GM12878 (cell line): ENCODE data around the gene RMP24.

Source experiments
- ATAC-seq: fragments of 200-7000 bp; cut with Tn5 transposase; 3 replicates; pipeline ENCODE4 v1.9.1; 2020; ENCODE audit warnings: mild to moderate bottlenecking, moderate library complexity
- BruUV-seq: library from RNA; stranded (reverse); fragments of 400-500 nt; replicated peaks from 2 replicates; lab custom pipeline; 2021; lab: Mats Ljungman, UMichigan
- CTCF ChIA-PET: fragments of 300-600 bp; sonication (Branson Sonifier 250); formaldehyde crosslinking; extraction: SDS; loops from one replicate; lab custom pipeline; 2021; ENCODE audit warnings: inconsistent platforms; lab: Yijun Ruan, JAX
- POLR2A ChIA-PET: fragments of 350-600 bp; formaldehyde crosslinking; extraction: SDS; loops from one replicate; lab custom pipeline; 2021; ENCODE audit warnings: inconsistent platforms; lab: Charles Lee
- RAD21 ChIA-PET: fragments of 300-600 bp; sonication (Branson Sonifier 250); formaldehyde crosslinking; loops from one replicate; lab custom pipeline; 2023; ENCODE audit warnings: antibody characterized with exemption; ENCODE audit not compliant: unreplicated experiment; lab: Charles Lee
- SMC1A ChIA-PET: fragments of 300-600 bp; sonication (Branson Sonifier 250); formaldehyde crosslinking; loops from one replicate; lab custom pipeline; 2023; ENCODE audit not compliant: unreplicated experiment, uncharacterized antibody; lab: Charles Lee
- DNase-seq: peaks from one replicate; pipeline ENCODE4 v3.0.0-alpha.2; 2011; ENCODE audit warnings: low read depth, low spot score
- FAIRE-seq: peaks from 3 replicates; lab custom pipeline; 2011; peaks lifted over from hg19 to GRCh38; lab: Jason Lieb, UNC
- H2AFZ ChIP-seq: 2 replicates; pipeline ENCODE4 v1.6.0; 2011; ENCODE audit warnings: low read depth, low read length, control low read depth; ENCODE audit not compliant: control insufficient read depth
- H3K27ac ChIP-seq: 2 replicates; pipeline ENCODE4 v1.5.1; 2011; ENCODE audit warnings: control low read depth; ENCODE audit not compliant: control insufficient read depth, insufficient read depth
- H3K27me3 ChIP-seq, 2 experiments: replicated peaks in 1 of 2; 2 replicates each; pipeline versions ENCODE4 v1.6.0 to v1.6.1; 2011; ENCODE audit warnings: low read length in 1 of 2; ENCODE audit not compliant: control insufficient read depth in 2 of 2, insufficient read depth in 2 of 2
- H3K36me3 ChIP-seq, 2 experiments: 2 replicates each; pipeline ENCODE4 v1.5.1; 2011; ENCODE audit warnings: low read length in 1 of 2; ENCODE audit not compliant: control insufficient read depth in 2 of 2, insufficient read depth in 2 of 2
- H3K4me1 ChIP-seq: 2 replicates; pipeline ENCODE4 v1.6.1; 2011; ENCODE audit warnings: mild to moderate bottlenecking, low read length, moderate library complexity, mixed read lengths; ENCODE audit not compliant: control insufficient read depth, insufficient read depth
- H3K4me2 ChIP-seq: 2 replicates; pipeline ENCODE4 v1.6.0; 2011; ENCODE audit warnings: control low read depth; ENCODE audit not compliant: control insufficient read depth, insufficient read depth
- H3K4me3 ChIP-seq: fragments of 200-600 bp; sonication (generic); 2 replicates; pipeline ENCODE4 v1.5.1; 2016
- H3K79me2 ChIP-seq: 2 replicates; pipeline ENCODE4 v1.6.0; 2011; ENCODE audit warnings: low read length; ENCODE audit not compliant: control insufficient read depth, insufficient read depth
- H3K9ac ChIP-seq: 2 replicates; pipeline ENCODE4 v1.8.0; 2011; ENCODE audit warnings: low read length, control low read depth, mixed read lengths; ENCODE audit not compliant: control insufficient read depth, insufficient read depth
- H3K9me3 ChIP-seq: replicated peaks from 3 replicates; pipeline ENCODE4 v1.5.1; 2011; ENCODE audit warnings: mild to moderate bottlenecking, low read length; ENCODE audit not compliant: control insufficient read depth, insufficient read depth
- H4K20me1 ChIP-seq: 2 replicates; pipeline ENCODE4 v1.6.0; 2011; ENCODE audit not compliant: control insufficient read depth, insufficient read depth
- ATF3 ChIP-seq: IDR thresholded peaks from 2 replicates; pipeline ENCODE4 v1.6.1; 2011; ENCODE audit warnings: low read depth, mild to moderate bottlenecking, low read length, moderate library complexity, borderline replicate concordance; ENCODE audit errors: extremely low read depth
- CREB1 ChIP-seq: IDR thresholded peaks from 2 replicates; pipeline ENCODE4 v1.6.1; 2012; ENCODE audit warnings: low read depth, mild to moderate bottlenecking, inconsistent platforms
- CREM ChIP-seq: IDR thresholded peaks from 2 replicates; pipeline ENCODE4 v1.6.1; 2014; ENCODE audit warnings: antibody characterized with exemption, low read depth
- ELK1 ChIP-seq: IDR thresholded peaks from 2 replicates; pipeline ENCODE4 v1.6.1; 2012; ENCODE audit warnings: low read depth, low read length, improper control_type of control experiment
- JUND ChIP-seq: IDR thresholded peaks from 2 replicates; pipeline ENCODE4 v1.6.1; 2012; ENCODE audit warnings: low read depth, mild to moderate bottlenecking, low read length, improper control_type of control experiment, moderate library complexity
- MEF2B ChIP-seq: fragments of 450-650 bp; IDR thresholded peaks from 2 replicates; pipeline ENCODE4 v1.6.1; 2018; ENCODE audit warnings: mild to moderate bottlenecking, moderate library complexity; ENCODE audit not compliant: partially characterized antibody, poor library complexity, severe bottlenecking
- MLLT1 ChIP-seq: fragments of 450-650 bp; IDR thresholded peaks from 2 replicates; pipeline ENCODE4 v1.6.1; 2016; ENCODE audit warnings: mild to moderate bottlenecking
- NR2F1 ChIP-seq: fragments of 450-650 bp; conservative IDR thresholded peaks from 2 replicates; pipeline ENCODE4 v1.6.1; 2017; ENCODE audit warnings: mild to moderate bottlenecking
- PBX3 ChIP-seq: IDR thresholded peaks from 2 replicates; pipeline ENCODE4 v1.6.1; 2011; ENCODE audit warnings: mild to moderate bottlenecking, low read depth, low read length, moderate library complexity; ENCODE audit not compliant: insufficient replicate concordance
- SIX5 ChIP-seq: IDR thresholded peaks from 2 replicates; pipeline ENCODE4 v1.6.1; 2011; ENCODE audit warnings: mild to moderate bottlenecking, low read depth, low read length, moderate library complexity; ENCODE audit not compliant: severe bottlenecking
- SMAD5 ChIP-seq: IDR thresholded peaks from 2 replicates; pipeline ENCODE4 v1.6.1; 2016; ENCODE audit warnings: antibody characterized with exemption, low read depth
- SPI1 ChIP-seq: IDR thresholded peaks from 2 replicates; pipeline ENCODE4 v1.6.1; 2011; ENCODE audit warnings: low read depth, mild to moderate bottlenecking, low read length, moderate library complexity, borderline replicate concordance; ENCODE audit not compliant: insufficient read depth
- ZNF207 ChIP-seq: fragments of 450-650 bp; IDR thresholded peaks from 2 replicates; pipeline ENCODE4 v1.6.1; 2014; ENCODE audit warnings: antibody characterized with exemption, mild to moderate bottlenecking, borderline replicate concordance
- ZNF687 ChIP-seq: fragments of 450-650 bp; IDR thresholded peaks from 2 replicates; pipeline ENCODE4 v1.6.1; 2017; ENCODE audit warnings: mild to moderate bottlenecking, moderate library complexity
- ZZZ3 ChIP-seq: IDR thresholded peaks from 2 replicates; pipeline ENCODE4 v1.6.1; 2011; ENCODE audit warnings: low read depth; ENCODE audit not compliant: control insufficient read depth, insufficient read length
- WGBS: methylation state at CpG from one replicate; pipeline ENCODE4 v1.1.6; 2016; ENCODE audit warnings: low lambda C conversion rate; ENCODE audit not compliant: insufficient replicate concordance, insufficient coverage; ENCODE audit errors: missing lambda C conversion rate; 5-methylcytosine and 5-hydroxymethylcytosine counted together
- in situ Hi-C: fragments of 300-500 bp; cut with MboI; formaldehyde crosslinking; loops from 9 replicates; pipeline ENCODE4 v1.14.3; 2018; ENCODE audit warnings: mixed read lengths
- intact Hi-C: fragments of 100-400 bp; cut with micrococcal nuclease; formaldehyde crosslinking; loops from one replicate; pipeline ENCODE4 v1.14.2; 2022; ENCODE audit not compliant: unreplicated experiment

RMP24 gene

GRCh38 chr18:35968278-35968880, 4.1 kb upstream of the RMP24 start:
- RAD21 ChIA-PET, result no interaction called here
- Histone ChIP-seq H3K27me3 (no peaks in the 10 kb centered on the region), H3K4me2 (peak overlapping the region; percentile 10; the same call in 1 of the 2 replicates), H3K27ac (no peak overlapping the region), H3K4me3 (no peak overlapping the region), H3K9me3 (no peaks in the 10 kb centered on the region), H3K4me1 (peaks cover 11% of the 10 kb centered on the region; the same call in 1 of the 2 replicates), H4K20me1 (no peaks in the 10 kb centered on the region), H3K36me3 (no peaks in the 10 kb centered on the region), H3K79me2 (peaks cover 14% of the 10 kb centered on the region), H3K9ac (no peak overlapping the region), H2AFZ (peak overlapping the region; percentile 70)
- in situ Hi-C loops (no loop called here), intact Hi-C loops (no loop called here)
- BruUV-seq, result no TSS peak
- SMC1A ChIA-PET, result interaction anchor here (0.7 to 1.6 kb wide), 4 partner anchors 13 to 212 kb away, joined by 3 to 4 read pairs (median 4); no protein-coding TSS in a partner anchor
- 76% methylated on average over 9 of the region's 9 CpGs for WGBS
- DNase-seq (no peak), ATAC-seq (no peak), FAIRE-seq (no peak)
- CTCF ChIA-PET, result interaction anchor here (0.9 kb wide), 1 partner anchor 18 kb away, joined by 3 read pairs; no protein-coding TSS in a partner anchor
- POLR2A ChIA-PET, result no interaction called here
- TF ChIP-seq NR2F1 (no peak), ZNF207 (no peak), MEF2B (no peak), CREB1 (no peak), MLLT1 (no peak), ZZZ3 (no peak), SMAD5 (no peak), ZNF687 (0 out of 2 replicates have a peak, but pooled peaks have one; percentile 42), ELK1 (no peak), JUND (no peak), ATF3 (no peak), PBX3 (no peak), SIX5 (no peak), SPI1 (peak; percentile 42; the same call in 1 of the 2 replicates), CREM (no peak)
